GM23248 (cell line): ENCODE data around the gene HS3ST3B1. TPM values are rescaled to one million over a fixed set of nuclear protein-coding genes. Genes with fewer than 3 reads are reported as not detected.

Experiments
- DNase-seq: peaks from one replicate; pipeline ENCODE4 v3.0.0-alpha.2; 2015
- H2AFZ ChIP-seq: fragments of 200-600 bp; sonication (generic); 2 replicates; pipeline ENCODE4 v1.6.1; 2016; ENCODE audit warnings: antibody characterized with exemption
- H3F3A ChIP-seq: fragments of 200-600 bp; sonication (generic); 2 replicates; pipeline ENCODE4 v1.6.1; 2016; ENCODE audit warnings: mild to moderate bottlenecking, antibody characterized with exemption, mixed run types; ENCODE audit not compliant: insufficient read depth
- H3K27ac ChIP-seq: fragments of 200-600 bp; sonication (generic); 2 replicates; pipeline ENCODE4 v1.5.1; 2016; ENCODE audit warnings: mild to moderate bottlenecking
- H3K27me3 ChIP-seq: fragments of 200-600 bp; sonication (generic); replicated peaks from 2 replicates; pipeline ENCODE4 v1.6.1; 2016; ENCODE audit warnings: mild to moderate bottlenecking; ENCODE audit not compliant: insufficient read depth
- H3K36me3 ChIP-seq: fragments of 200-600 bp; sonication (generic); 2 replicates; pipeline ENCODE4 v1.6.1; 2016; ENCODE audit warnings: low read depth, mild to moderate bottlenecking
- H3K4me1 ChIP-seq: fragments of 200-600 bp; sonication (generic); 2 replicates; pipeline ENCODE4 v1.6.1; 2016; ENCODE audit warnings: mild to moderate bottlenecking; ENCODE audit not compliant: insufficient read depth
- H3K4me2 ChIP-seq: fragments of 200-600 bp; sonication (generic); one replicate; pipeline ENCODE4 v1.6.1; 2016; ENCODE audit warnings: mild to moderate bottlenecking; ENCODE audit not compliant: unreplicated experiment
- H3K4me3 ChIP-seq: fragments of 200-600 bp; sonication (generic); 2 replicates; pipeline ENCODE4 v1.5.1; 2016; ENCODE audit warnings: mild to moderate bottlenecking
- H3K79me2 ChIP-seq: fragments of 200-600 bp; sonication (generic); 2 replicates; pipeline ENCODE4 v1.6.1; 2016; ENCODE audit warnings: mild to moderate bottlenecking; ENCODE audit not compliant: insufficient read depth
- H3K9ac ChIP-seq: fragments of 200-600 bp; sonication (generic); 2 replicates; pipeline ENCODE4 v1.6.1; 2016; ENCODE audit warnings: mild to moderate bottlenecking
- H3K9me2 ChIP-seq: fragments of 200-600 bp; sonication (generic); 2 replicates; pipeline ENCODE4 v1.6.1; 2016; ENCODE audit warnings: mixed run types, mild to moderate bottlenecking, moderate library complexity; ENCODE audit not compliant: insufficient read depth
- H3K9me3 ChIP-seq: fragments of 200-600 bp; sonication (generic); one replicate; pipeline ENCODE4 v1.6.1; 2017; ENCODE audit warnings: low read depth
- H4K20me1 ChIP-seq: fragments of 200-600 bp; sonication (generic); 2 replicates; pipeline ENCODE4 v1.6.0; 2016; ENCODE audit not compliant: insufficient read depth
- EZH2 ChIP-seq: fragments of 200-600 bp; sonication (generic); IDR thresholded peaks from 2 replicates; pipeline ENCODE4 v1.6.1; 2018; ENCODE audit warnings: antibody characterized with exemption, mild to moderate bottlenecking; ENCODE audit not compliant: insufficient read depth, poor library complexity, severe bottlenecking
- EZH2phosphoT487 ChIP-seq: fragments of 200-600 bp; sonication (generic); IDR thresholded peaks from 2 replicates; pipeline ENCODE4 v1.6.1; 2018; ENCODE audit warnings: antibody characterized with exemption, moderate library complexity, mild to moderate bottlenecking, low read depth; ENCODE audit not compliant: insufficient read depth
- WGBS, 2 experiments: methylation state at CpG; one replicate each; pipeline ENCODE4 v1.1.6; 2015 to 2017; ENCODE audit warnings: low lambda C conversion rate in 2 of 2, low coverage in 1 of 2; ENCODE audit errors: missing lambda C conversion rate in 2 of 2; 5-methylcytosine and 5-hydroxymethylcytosine counted together
- in situ Hi-C: fragments of 300-500 bp; cut with MboI; formaldehyde crosslinking; loops from 2 replicates; pipeline ENCODE4 v1.15.0; 2020
- polyA plus RNA-seq: library from polyadenylated mRNA; unstranded; fragments of >200 nt; fragmentation: Nextera tagmentation; extraction: Ambion mirVana; gene quantifications from 2 replicates; pipeline ENCODE4 v1.2.1, GENCODE V29; 2016
- total RNA-seq: library from RNA; depleted of rRNA; stranded (reverse); fragments of >200 nt; shearing (Covaris generic); gene quantifications from 2 replicates; pipeline ENCODE4 v1.2.3, GENCODE V29; 2014

Gene HS3ST3B1
- total and polyA plus RNA-seq, 2 experiments from 2014 or later: 37.6 to 41.9 TPM

DNA sequence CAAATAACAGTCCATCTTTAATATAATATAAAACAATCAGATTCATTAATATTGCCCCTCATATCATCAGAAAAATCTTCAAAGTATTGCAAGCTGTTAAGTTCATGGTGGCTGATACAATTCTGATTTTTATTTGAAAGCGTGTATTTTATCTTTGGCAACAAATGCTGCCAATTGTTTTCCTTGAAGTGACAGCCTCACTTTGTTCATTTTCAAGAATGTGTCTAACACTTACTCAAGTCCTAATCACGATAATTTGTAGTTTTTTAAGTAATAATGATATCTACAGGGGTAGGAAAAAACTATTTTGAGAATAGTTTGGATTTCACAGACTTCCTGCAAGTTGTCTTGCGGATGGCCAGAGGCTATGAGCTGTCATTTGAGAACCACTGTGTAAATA, 75.8 kb downstream of the HS3ST3B1 start:
- in situ Hi-C loops: no loop called here
- 65 to 69% methylated on average over 3 of the region's 3 CpGs for WGBS, 2 experiments
- no peak for TF ChIP-seq EZH2phosphoT487
- no peak for TF ChIP-seq EZH2

DNA sequence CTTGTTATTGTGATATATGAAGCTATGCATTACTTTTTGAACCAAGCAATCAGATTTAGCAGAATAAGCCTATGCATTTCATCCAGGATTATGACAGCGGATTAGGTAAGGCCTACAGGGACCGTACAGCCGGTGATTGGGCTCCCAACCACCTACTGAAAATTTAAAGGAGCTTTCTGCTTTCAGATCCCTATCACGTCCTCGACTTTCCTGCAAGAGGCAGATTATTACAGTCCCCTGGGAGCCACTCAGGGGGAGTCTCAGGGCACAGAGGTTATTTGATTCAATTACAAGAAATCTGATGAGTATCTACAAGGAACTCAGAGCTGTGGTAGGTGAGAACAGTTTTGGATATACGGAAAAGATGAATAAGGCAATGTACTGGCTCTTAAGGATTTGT, 80.7 kb downstream of the HS3ST3B1 start:
- no peak overlapping the region for H3K9ac ChIP-seq
- no peaks in the 10 kb centered on the region for H3K79me2 ChIP-seq
- no peak for DNase-seq
- H3K9me3 ChIP-seq: no peaks in the 10 kb centered on the region
- H3K36me3 ChIP-seq: no peaks in the 10 kb centered on the region
- H3K27ac ChIP-seq: no peak overlapping the region
- no peaks in the 10 kb centered on the region for H3K4me1 ChIP-seq
- TF ChIP-seq EZH2 (no peak), EZH2phosphoT487 (no peak)
- H3K4me2 ChIP-seq: no peak overlapping the region
- WGBS, 2 experiments: 66 to 68% methylated on average over 6 of the region's 6 CpGs
- in situ Hi-C loops: no loop called here
- no peaks in the 10 kb centered on the region for H3K27me3 ChIP-seq
- no peaks in the 10 kb centered on the region for H3F3A ChIP-seq
- H2AFZ ChIP-seq: no peak overlapping the region
- no peak overlapping the region for H3K4me3 ChIP-seq
- no peaks in the 10 kb centered on the region for H4K20me1 ChIP-seq
- no peaks in the 10 kb centered on the region for H3K9me2 ChIP-seq

More for the DNA sequence above, 75.8 kb downstream of the HS3ST3B1 start:
- no peak overlapping the region for H3K9ac ChIP-seq
- no peak overlapping the region for H3K4me3 ChIP-seq
- no peaks in the 10 kb centered on the region for H3K27me3 ChIP-seq
- no peaks in the 10 kb centered on the region for H3K79me2 ChIP-seq
- H3K27ac ChIP-seq: no peak overlapping the region
- H3K9me3 ChIP-seq: no peaks in the 10 kb centered on the region
- H2AFZ ChIP-seq: no peak overlapping the region
- H3K9me2 ChIP-seq: no peaks in the 10 kb centered on the region
- H4K20me1 ChIP-seq: no peaks in the 10 kb centered on the region
- no peaks in the 10 kb centered on the region for H3K36me3 ChIP-seq
- no peaks in the 10 kb centered on the region for H3F3A ChIP-seq
- DNase-seq: no peak
- no peak overlapping the region for H3K4me2 ChIP-seq
- peaks cover 10% of the 10 kb centered on the region for H3K4me1 ChIP-seq

DNA sequence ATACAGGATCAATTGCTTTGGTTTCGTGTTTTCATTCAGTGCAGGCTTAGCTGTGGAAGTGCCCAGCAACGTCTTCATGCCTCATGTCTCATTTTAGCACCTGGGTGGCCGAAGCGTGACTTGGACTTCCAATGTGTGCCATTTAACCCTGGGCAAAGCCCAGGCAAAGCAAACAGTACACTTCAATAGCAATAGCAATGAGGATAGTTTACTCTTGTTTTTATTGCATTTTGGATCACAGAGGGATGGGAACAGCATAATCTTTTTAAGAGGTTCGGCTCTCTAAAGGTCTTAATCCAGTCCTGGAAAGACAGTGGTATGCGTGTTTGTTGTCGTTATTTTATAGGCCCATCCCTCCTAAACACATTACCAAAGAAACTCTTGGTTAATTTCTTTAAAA, 86.2 kb downstream of the HS3ST3B1 start:
- H4K20me1 ChIP-seq: no peaks in the 10 kb centered on the region
- H3K9me2 ChIP-seq: no peaks in the 10 kb centered on the region
- no peaks in the 10 kb centered on the region for H3F3A ChIP-seq
- no peak overlapping the region for H2AFZ ChIP-seq
- H3K79me2 ChIP-seq: no peaks in the 10 kb centered on the region
- no peaks in the 10 kb centered on the region for H3K36me3 ChIP-seq
- no peak for TF ChIP-seq EZH2
- TF ChIP-seq EZH2phosphoT487: no peak
- H3K4me3 ChIP-seq: no peak overlapping the region
- DNase-seq: no peak
- 81 to 82% methylated on average over 7 of the region's 7 CpGs for WGBS, 2 experiments
- no peak overlapping the region for H3K9ac ChIP-seq
- no peak overlapping the region for H3K27ac ChIP-seq
- H3K9me3 ChIP-seq: peaks cover 5% of the 10 kb centered on the region
- no peak overlapping the region for H3K4me2 ChIP-seq
- H3K27me3 ChIP-seq: no peaks in the 10 kb centered on the region
- in situ Hi-C loops: no loop called here
- no peaks in the 10 kb centered on the region for H3K4me1 ChIP-seq

DNA sequence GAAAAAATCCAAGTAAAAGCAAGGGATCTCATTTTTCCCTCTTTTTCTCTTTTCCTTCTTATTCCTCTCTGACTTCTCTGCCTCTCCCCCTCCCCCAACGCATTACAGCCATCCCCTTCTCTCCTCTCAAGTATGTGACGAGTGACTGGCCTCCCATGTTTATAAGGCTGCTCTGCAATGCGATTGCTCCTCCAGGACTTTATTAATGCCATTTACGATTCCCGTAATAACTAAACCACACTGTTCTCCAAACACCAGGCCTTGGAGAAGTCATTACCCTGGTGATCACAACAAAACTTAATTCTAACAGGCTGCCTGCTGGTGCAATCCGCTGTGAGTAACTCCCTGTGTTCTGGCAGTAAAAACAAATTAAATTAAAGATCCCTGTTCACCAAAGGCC, 88.8 kb downstream of the HS3ST3B1 start:
- Histone ChIP-seq H3K4me1 (no peaks in the 10 kb centered on the region), H3F3A (no peaks in the 10 kb centered on the region), H3K79me2 (no peaks in the 10 kb centered on the region), H3K9me2 (no peaks in the 10 kb centered on the region), H3K4me3 (no peak overlapping the region), H2AFZ (no peak overlapping the region), H4K20me1 (no peaks in the 10 kb centered on the region), H3K9ac (no peak overlapping the region), H3K27me3 (no peaks in the 10 kb centered on the region), H3K27ac (no peak overlapping the region), H3K36me3 (no peaks in the 10 kb centered on the region), H3K9me3 (peaks cover 5% of the 10 kb centered on the region), H3K4me2 (no peak overlapping the region)
- in situ Hi-C loops: no loop called here
- WGBS, 2 experiments: 31% methylated on average over 6 of the region's 6 CpGs
- DNase-seq: no peak
- TF ChIP-seq EZH2: no peak
- no peak for TF ChIP-seq EZH2phosphoT487

DNA sequence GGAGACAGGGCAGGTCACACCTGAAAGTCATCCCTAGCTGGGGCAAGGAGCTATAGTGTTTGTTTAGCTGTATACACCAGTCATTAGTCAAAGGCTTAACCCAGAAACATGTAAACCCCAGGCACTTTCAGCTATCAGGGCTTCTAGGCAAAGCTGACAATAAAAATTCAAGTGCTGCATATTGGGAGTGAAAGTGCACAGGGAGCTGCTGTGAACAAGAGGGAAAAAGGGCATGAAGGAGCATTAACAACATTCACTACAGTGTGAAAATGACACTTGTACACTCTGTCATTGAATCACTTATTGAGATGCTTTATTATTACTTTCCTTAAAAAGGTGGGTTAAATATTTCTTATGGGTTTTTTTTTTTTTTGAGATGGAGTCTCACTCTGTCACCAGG, 92.8 kb downstream of the HS3ST3B1 start:
- no peaks in the 10 kb centered on the region for H4K20me1 ChIP-seq
- no peaks in the 10 kb centered on the region for H3K79me2 ChIP-seq
- H3K9ac ChIP-seq: no peak overlapping the region
- no peak for TF ChIP-seq EZH2phosphoT487
- no peak for TF ChIP-seq EZH2
- no peaks in the 10 kb centered on the region for H3K4me1 ChIP-seq
- no peak overlapping the region for H3K4me2 ChIP-seq
- DNase-seq: no peak
- H3K9me3 ChIP-seq: peaks cover 5% of the 10 kb centered on the region
- no peaks in the 10 kb centered on the region for H3F3A ChIP-seq
- H2AFZ ChIP-seq: no peak overlapping the region
- no peak overlapping the region for H3K27ac ChIP-seq
- no peaks in the 10 kb centered on the region for H3K27me3 ChIP-seq
- H3K9me2 ChIP-seq: no peaks in the 10 kb centered on the region
- H3K36me3 ChIP-seq: no peaks in the 10 kb centered on the region
- no peak overlapping the region for H3K4me3 ChIP-seq
- in situ Hi-C loops: no loop called here
